Ovary (tissue), 3 donors: ENCODE results near the gene SH3GL3.

Source experiments
- CTCF ChIP-seq, 3 donors: fragments of 450-650 bp in 2 of 3; fragments of 200-600 bp in 1 of 3; IDR thresholded peaks; one replicate each; pipeline versions ENCODE4 v1.5.1 to v1.8.0; 2016 to 2022; ENCODE audit warnings: antibody characterized with exemption in 3 of 3, mild to moderate bottlenecking in 1 of 3
- POLR2A ChIP-seq: fragments of 450-650 bp; IDR thresholded peaks from one replicate; pipeline ENCODE4 v1.6.1; 2017; ENCODE audit warnings: antibody characterized with exemption, mild to moderate bottlenecking, moderate library complexity
- donor health status: DM: no; HTN: no; CAD: no.

GRCh38 chr15:83626171-83626802 lies 179.1 kb downstream of the SH3GL3 start:
- no peak for TF ChIP-seq POLR2A
- TF ChIP-seq CTCF (IDR thresholded peaks at IDR 0.05): no peak
